DMS79 (cell line): ENCODE results near the gene CLASP1.

Experiments
- DNase-seq: peaks from one replicate; lab custom pipeline; 2025; lab: John Stamatoyannopoulos, UW

Gene CLASP1

GRCh38 chr2:121539750-121540469, 109.4 kb downstream of the CLASP1 start:
- DNase-seq: no peak

DNA sequence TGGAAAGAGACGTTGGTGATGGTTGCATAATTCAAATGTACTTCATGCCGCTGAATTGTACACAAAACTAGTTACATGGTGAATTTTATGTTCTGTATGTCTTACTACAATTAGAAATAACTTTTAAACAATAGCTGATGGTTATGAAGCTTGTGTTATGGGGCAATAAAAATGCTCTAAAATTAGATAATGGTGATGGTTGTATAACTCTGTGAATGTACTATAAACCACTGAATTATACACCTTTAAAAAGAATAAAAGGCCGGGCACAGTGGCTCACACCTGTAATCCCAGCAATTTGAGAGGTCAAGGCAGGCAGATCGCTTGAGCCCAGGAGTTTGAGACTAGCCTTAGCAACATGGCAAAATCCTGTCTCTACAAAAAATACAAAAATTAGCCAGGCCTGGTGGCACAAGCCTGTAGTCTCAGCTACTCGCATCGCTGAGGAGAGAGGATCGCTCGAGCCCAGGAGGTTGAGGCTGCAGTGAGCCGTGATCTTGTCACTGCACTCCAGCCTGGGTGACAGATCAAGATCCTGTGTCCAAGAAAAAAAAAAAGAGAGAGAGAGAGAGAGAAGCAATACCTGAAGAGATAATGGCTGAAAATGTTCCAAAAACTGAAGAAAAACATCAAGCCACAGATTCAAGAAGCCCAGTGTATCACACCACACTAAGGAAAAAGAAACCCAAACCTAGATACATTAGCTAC, 112.3 kb downstream of the CLASP1 start:
- DNase-seq: no peak

- no peak for DNase-seq
These were observed 112.9 kb downstream of the CLASP1 start for GRCh38 chr2:121536347-121536746.

- DNase-seq: no peak
These were observed 115.3 kb downstream of the CLASP1 start for GRCh38 chr2:121534007-121534406.

DNA sequence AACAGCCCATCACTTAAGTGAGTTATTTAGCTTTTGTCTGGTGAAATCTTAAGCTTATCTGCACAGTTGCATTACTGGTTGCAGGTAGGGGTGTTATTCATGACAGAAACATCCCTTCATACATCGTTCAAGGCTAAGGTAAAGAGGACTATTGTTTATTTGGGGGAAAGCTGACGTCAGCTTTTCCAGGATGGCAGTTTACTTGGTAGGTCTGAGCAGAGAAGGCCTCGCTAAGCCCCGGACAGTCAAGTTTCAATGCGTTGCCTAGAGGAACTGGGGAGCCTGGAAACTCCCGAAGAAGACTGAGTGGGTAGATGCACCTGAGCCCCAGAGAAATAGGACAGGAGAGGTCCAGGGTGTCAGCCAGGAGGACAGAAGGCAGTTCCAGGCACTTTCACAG, 116.4 kb downstream of the CLASP1 start:
- DNase-seq: no peak

- DNase-seq: no peak
These were observed 116.9 kb downstream of the CLASP1 start for GRCh38 chr2:121532347-121532766.

DNA sequence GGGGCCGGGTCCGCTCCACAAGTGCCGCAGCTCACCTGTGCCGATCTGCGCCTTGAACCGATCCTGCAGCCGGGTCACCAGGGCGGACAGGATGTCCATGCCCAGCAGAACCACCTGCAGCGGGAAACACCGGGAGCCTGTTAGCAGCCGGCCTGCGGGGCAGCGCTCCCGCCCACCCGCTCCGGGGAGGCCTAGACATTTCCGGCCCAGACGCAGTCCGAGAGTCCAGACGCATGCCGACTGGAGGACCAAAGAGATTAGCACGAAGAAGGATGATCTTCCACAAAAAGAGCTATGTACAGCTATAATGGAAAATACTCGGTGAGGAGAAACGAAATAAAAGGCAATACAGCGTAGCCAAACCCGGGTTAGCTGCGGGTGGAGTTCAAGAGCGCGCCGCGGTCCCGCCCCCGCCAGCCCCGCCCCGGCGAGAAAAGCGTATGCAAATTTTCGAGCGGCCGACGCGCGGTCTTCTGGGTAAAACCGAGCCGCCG, 119.0 kb downstream of the CLASP1 start:
- peak; percentile 83 for DNase-seq

DNA sequence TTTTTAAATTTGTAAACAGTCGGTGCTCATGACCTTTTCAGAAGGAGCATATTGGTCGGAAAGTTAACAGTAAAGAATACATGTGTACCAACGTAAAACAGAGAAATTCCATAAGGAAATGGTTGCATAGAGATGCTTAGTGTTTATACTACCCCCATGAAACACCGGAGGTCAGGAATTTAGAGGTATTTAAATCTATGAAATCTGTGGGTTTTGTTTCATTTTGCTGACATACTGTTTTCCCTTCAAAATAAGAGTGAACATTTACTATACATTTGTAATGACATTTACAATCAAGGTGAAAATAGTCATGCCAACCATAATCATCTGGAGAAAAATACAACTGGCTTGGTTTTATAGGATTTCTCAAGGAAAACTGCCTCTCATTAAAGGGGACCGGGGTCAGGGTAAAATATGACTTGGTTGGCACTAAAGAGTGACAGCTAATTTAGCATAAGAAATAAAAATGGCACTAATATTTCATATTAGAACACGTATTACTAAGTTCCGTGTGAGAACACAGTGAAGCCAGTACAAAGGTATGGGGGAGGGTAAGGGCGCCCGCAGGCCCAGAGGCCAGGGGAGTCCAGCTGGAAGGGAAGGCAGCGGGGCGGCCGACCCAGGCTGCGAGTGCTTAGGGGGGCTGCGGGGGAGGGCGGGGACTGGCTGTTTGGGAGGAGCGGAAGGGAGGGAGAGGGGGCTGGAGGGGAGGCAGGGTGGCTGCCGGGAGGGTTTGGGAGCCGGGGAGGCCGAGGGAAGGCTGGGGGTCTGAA, 119.6 kb downstream of the CLASP1 start:
- peak; percentile 34 for DNase-seq

DNA sequence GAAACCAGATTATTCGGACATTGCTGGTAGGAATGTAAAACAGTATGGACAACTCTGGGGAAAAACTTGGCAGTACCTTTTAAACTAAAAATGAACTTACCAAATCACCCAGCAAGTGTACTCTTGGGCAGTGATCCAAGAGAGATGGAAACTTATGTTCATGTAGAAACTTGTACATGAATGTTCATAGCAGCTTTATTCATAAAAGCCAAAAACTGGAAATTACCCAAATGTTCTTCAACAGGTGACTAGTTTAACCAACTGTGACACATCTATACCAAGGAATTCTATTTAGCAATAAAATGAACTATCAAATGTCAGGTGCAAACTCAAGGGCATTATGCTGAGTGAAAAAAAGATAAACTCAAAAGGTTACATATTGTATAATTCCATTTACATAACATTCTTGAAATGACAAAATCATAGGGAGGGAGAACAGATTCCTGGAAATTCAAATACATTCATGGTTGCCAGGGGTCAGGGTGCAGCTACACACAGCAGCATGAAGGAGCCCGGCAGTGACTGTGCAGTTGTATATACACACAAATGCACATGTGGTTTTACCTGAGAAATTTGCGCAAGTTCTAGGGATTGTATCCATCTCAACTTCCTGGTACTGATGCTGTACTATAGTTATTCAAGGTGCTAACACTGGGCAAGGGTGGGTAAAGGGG, 122.1 kb downstream of the CLASP1 start:
- no peak for DNase-seq

DNA sequence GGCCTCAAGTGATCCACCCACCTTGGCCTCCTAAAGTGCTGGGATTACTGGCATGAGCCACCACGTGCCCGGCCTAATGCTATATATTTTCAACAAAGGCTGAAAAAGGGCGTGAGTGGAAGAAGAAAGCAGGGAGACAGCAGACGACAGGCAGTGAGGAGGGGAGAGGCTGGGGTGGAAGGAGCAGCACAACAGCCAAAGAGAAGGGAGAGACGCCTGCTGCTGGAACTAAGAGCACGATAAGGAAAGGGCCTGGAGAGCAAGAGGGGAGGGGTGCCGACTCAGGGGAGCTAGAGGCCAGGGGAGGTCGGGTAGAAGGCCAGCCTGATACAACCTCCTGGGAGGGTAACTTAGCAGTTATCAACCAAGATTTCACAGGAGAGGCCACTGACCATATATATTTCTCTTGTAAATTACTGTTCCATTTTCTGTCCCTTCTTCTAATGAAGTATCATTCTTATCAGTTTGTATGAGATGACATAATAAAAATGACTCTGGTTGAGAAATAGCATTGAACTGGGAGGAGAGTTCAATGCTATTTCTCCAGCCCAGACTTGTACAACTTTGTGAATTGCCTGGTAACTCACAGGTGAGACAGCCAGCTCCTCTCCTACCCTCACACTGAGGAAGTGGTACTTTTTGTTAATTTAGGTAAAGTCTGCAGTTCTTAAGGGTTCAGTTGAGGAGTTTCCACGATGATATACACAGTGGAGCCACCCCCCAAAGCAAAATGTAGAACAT, 124.4 kb downstream of the CLASP1 start:
- DNase-seq: no peak

DNA sequence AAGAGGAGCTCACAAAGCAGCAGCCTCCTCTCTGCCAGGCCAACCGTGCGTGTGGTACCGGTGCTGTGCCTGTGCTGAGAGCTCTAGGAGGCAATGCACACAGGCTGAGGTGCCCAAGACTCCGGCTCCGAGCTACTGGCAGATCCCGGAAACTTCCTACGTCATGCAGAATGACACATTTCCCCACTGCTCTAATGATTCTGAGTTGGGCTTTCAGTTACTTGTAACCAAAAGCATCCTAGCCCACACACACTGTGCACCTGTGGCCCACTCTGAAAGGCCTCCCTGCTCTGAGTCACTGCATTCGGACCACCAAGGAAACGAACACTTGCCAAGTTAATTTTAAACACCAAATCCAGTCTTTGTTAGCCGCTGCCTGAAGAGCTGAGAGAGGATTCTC, 127.9 kb downstream of the CLASP1 start:
- no peak for DNase-seq

- no peak for DNase-seq
These were observed 128.6 kb downstream of the CLASP1 start for GRCh38 chr2:121520641-121520994.

DNA sequence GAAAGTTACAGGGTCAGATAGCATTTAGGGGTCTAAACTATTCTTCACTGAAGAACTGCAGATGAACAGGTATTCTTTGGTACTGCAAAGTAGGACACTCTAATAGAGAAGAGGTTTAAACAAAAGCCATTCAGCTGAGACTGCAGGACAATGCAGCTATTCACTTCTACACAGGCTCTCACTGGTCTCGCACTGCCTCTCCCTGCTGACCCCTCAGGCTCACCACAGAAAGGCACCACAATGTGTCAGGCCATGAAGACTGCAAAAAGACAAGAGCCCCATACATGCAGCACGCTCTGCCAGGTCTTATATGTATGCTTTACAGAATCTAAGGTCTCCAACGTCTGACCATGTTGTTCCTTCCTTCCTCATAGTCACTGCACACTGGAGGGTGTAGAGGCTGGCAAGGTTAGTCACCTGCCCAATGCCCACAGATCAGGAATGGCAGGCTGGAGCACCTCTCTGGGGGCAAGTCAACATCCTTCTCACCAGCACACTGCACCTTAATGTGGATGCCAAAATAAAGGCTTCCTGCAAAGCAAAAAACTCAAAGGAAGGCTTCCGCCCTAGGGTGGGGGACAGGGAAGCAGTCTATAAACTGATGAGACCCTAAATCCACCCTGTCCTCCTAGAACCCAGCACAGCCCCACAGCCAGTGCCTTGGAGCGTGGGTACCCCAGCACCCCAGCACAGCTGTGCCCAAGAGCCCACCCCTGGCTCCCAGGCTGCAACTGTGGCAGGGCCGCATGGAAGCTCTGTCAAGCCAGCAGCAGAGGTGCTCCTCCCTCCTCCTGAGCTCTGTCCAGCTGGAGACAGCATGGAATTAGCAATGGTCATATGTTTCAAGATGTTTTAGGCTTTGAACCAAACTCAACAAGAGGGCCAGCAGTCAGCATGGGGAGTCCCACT, 129.3 kb downstream of the CLASP1 start:
- no peak for DNase-seq

GRCh38 chr2:121519153-121519552, 130.1 kb downstream of the CLASP1 start:
- no peak for DNase-seq

GRCh38 chr2:121513597-121514333, 135.5 kb downstream of the CLASP1 start:
- no peak for DNase-seq

- no peak for DNase-seq
These were observed 138.4 kb downstream of the CLASP1 start for GRCh38 chr2:121510857-121511256.

DNA sequence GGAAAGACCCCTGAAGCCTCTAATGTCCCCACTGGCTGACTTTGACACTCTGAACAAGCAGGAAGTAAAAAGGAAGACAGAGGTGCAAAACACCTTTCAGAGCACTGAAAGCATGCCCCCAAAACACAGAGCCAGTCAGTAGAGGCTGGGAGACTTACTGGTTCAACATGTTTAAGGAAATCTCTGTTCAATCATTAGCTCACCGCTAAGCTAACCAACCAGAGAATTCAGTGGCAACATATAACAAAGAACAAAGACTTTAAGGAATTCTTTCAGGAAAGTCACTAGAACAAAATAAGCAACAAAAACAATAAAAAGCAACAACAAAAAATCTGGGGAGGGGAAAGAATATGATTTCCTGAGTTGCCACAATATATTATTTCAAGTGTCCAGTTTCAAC, 142.6 kb downstream of the CLASP1 start:
- DNase-seq: no peak

DNA sequence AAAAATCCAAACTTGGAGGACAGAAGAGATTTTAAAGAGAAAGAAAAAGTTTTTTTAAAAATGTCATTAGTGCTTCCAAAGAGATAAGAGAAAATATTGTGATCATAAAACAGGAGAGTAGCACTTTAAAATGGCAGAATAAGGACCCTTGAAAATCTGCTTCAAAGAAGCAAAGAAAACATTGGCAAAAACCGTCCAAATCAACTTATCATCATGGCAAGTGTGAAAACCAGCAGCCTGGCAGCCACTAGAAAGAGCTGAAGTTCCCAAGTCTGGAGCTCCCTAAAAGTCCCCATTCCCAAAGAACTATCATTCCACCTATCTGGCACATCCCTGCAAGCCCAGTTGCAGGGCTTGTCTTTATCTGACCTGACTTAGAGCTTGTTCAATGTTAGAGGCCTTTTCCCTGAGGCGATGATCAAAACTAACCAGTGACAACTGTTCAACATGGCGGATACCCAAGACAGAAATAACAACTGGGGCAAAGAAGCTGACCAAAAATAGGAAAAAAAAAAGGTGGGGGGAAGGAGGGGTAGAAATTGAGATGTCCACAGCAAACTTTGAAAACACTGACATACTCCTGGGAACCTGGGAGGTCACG, 143.2 kb downstream of the CLASP1 start:
- peak; percentile 52 for DNase-seq

DNA sequence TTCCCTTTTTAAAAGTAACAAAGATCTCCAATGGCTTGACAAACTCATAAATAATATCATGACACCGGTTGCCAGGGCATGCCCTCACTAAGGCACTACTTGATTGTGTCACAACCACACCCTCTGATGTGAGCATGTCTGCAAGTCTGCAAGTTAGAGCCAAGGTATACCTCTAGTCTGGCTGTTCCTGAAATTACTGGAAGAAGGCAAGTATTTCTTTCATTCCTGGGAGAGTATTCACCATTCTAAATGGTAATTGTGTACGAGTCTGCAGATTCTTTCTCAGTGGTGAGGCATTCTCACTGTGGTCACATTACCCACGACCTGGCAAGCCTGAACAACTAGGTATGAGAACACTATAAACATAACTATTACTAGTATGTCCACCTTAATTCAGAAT, 144.3 kb downstream of the CLASP1 start:
- no peak for DNase-seq
